ENCODE measurements around the gene PPA1.
"Not testable (repeated sequence)": the region's sequence is repeated elsewhere in the genome, so short reads cannot be mapped to it uniquely, and the experiment has no call there.

PPA1 gene

GRCh38 chr10:70234668-70235447, 1.6 kb upstream of the PPA1 start:
- no peaks in the 10 kb centered on the region for H3K9me3 Mint-ChIP-seq
- no peak overlapping the region for H3K4me3 Mint-ChIP-seq
- no peak for ATAC-seq
- no peaks in the 10 kb centered on the region for H3K27me3 Mint-ChIP-seq
- peaks cover 2% of the 10 kb centered on the region for H3K36me3 Mint-ChIP-seq
- H3K4me1 Mint-ChIP-seq, result peaks cover 7% of the 10 kb centered on the region
- H3K27ac Mint-ChIP-seq, result no peak overlapping the region

- peaks cover 7% of the 10 kb centered on the region for H3K4me1 Mint-ChIP-seq
- no peaks in the 10 kb centered on the region for H3K9me3 Mint-ChIP-seq
- no peak for ATAC-seq
- H3K27ac Mint-ChIP-seq, result peak overlapping the region; percentile 85
- peak overlapping the region; percentile 73 for H3K4me3 Mint-ChIP-seq
- H3K36me3 Mint-ChIP-seq, result peaks cover 9% of the 10 kb centered on the region
- H3K27me3 Mint-ChIP-seq, result no peaks in the 10 kb centered on the region
These were observed 691 bp upstream of the PPA1 start for GRCh38 chr10:70233939-70234300.

GRCh38 chr10:70232859-70233108, 445 bp downstream of the PPA1 start:
- no peak for ATAC-seq
- peak overlapping the region; percentile 73 for H3K4me3 Mint-ChIP-seq
- no peaks in the 10 kb centered on the region for H3K9me3 Mint-ChIP-seq
- H3K36me3 Mint-ChIP-seq, result peaks cover 9% of the 10 kb centered on the region
- H3K27me3 Mint-ChIP-seq, result no peaks in the 10 kb centered on the region
- peak overlapping the region; percentile 85 for H3K27ac Mint-ChIP-seq
- peaks cover 7% of the 10 kb centered on the region for H3K4me1 Mint-ChIP-seq

GRCh38 chr10:70232155-70232858, 922 bp downstream of the PPA1 start:
- ATAC-seq, result no peak
- H3K4me3 Mint-ChIP-seq, result peak overlapping the region; percentile 73
- peak overlapping the region; percentile 85 for H3K27ac Mint-ChIP-seq
- H3K4me1 Mint-ChIP-seq, result peaks cover 7% of the 10 kb centered on the region
- no peaks in the 10 kb centered on the region for H3K9me3 Mint-ChIP-seq
- no peaks in the 10 kb centered on the region for H3K27me3 Mint-ChIP-seq
- peaks cover 9% of the 10 kb centered on the region for H3K36me3 Mint-ChIP-seq

GRCh38 chr10:70228491-70228890, 4.7 kb downstream of the PPA1 start:
- H3K27ac Mint-ChIP-seq, result no peak overlapping the region
- peaks cover 19% of the 10 kb centered on the region for H3K36me3 Mint-ChIP-seq
- no peaks in the 10 kb centered on the region for H3K9me3 Mint-ChIP-seq
- ATAC-seq, result no peak
- peaks cover 15% of the 10 kb centered on the region for H3K4me1 Mint-ChIP-seq
- H3K4me3 Mint-ChIP-seq, result no peak overlapping the region
- H3K27me3 Mint-ChIP-seq, result no peaks in the 10 kb centered on the region

- Mint-ChIP-seq H3K4me3 (no peak overlapping the region), H3K27ac (no peak overlapping the region), H3K9me3 (no peaks in the 10 kb centered on the region), H3K27me3 (no peaks in the 10 kb centered on the region), H3K4me1 (peaks cover 19% of the 10 kb centered on the region), H3K36me3 (peaks cover 25% of the 10 kb centered on the region)
- ATAC-seq, result no peak
These were observed 5.5 kb downstream of the PPA1 start for GRCh38 chr10:70227548-70228320.

- Mint-ChIP-seq H3K27me3 (no peaks in the 10 kb centered on the region), H3K4me3 (no peak overlapping the region), H3K36me3 (peaks cover 23% of the 10 kb centered on the region), H3K4me1 (peaks cover 24% of the 10 kb centered on the region), H3K9me3 (no peaks in the 10 kb centered on the region), H3K27ac (no peak overlapping the region)
- ATAC-seq, result no peak
These were observed 9.5 kb downstream of the PPA1 start for GRCh38 chr10:70223728-70224127.

- not testable (repeated sequence) for H3K27me3 Mint-ChIP-seq, ATAC-seq, H3K9me3 Mint-ChIP-seq, H3K4me3 Mint-ChIP-seq
- Mint-ChIP-seq H3K27ac (peak overlapping the region; percentile 55), H3K4me1 (peaks cover 24% of the 10 kb centered on the region), H3K36me3 (peaks cover 30% of the 10 kb centered on the region)
These were observed 10.3 kb downstream of the PPA1 start for GRCh38 chr10:70222811-70223447.

GRCh38 chr10:70222340-70222794, 10.9 kb downstream of the PPA1 start:
- no peaks in the 10 kb centered on the region for H3K27me3 Mint-ChIP-seq
- H3K4me3 Mint-ChIP-seq, result no peak overlapping the region
- no peaks in the 10 kb centered on the region for H3K9me3 Mint-ChIP-seq
- peaks cover 30% of the 10 kb centered on the region for H3K36me3 Mint-ChIP-seq
- peaks cover 24% of the 10 kb centered on the region for H3K4me1 Mint-ChIP-seq
- H3K27ac Mint-ChIP-seq, result no peak overlapping the region
- ATAC-seq, result no peak

GRCh38 chr10:70221030-70221429, 12.2 kb downstream of the PPA1 start:
- Mint-ChIP-seq H3K4me3 (no peak overlapping the region), H3K27me3 (no peaks in the 10 kb centered on the region), H3K9me3 (no peaks in the 10 kb centered on the region), H3K36me3 (peaks cover 30% of the 10 kb centered on the region), H3K4me1 (peaks cover 21% of the 10 kb centered on the region), H3K27ac (peak overlapping the region; percentile 50)
- no peak for ATAC-seq

GRCh38 chr10:70212879-70213278, 20.4 kb downstream of the PPA1 start:
- Mint-ChIP-seq H3K4me1 (no peaks in the 10 kb centered on the region), H3K27ac (no peak overlapping the region), H3K9me3 (no peaks in the 10 kb centered on the region), H3K36me3 (peaks cover 42% of the 10 kb centered on the region), H3K27me3 (no peaks in the 10 kb centered on the region), H3K4me3 (no peak overlapping the region)
- no peak for ATAC-seq

- no peak overlapping the region for H3K4me3 Mint-ChIP-seq
- H3K36me3 Mint-ChIP-seq, result peaks cover 42% of the 10 kb centered on the region
- no peaks in the 10 kb centered on the region for H3K27me3 Mint-ChIP-seq
- H3K9me3 Mint-ChIP-seq, result no peaks in the 10 kb centered on the region
- H3K4me1 Mint-ChIP-seq, result no peaks in the 10 kb centered on the region
- H3K27ac Mint-ChIP-seq, result no peak overlapping the region
- ATAC-seq, result no peak
These were observed 21.0 kb downstream of the PPA1 start for GRCh38 chr10:70212277-70212676.

- H3K4me1 Mint-ChIP-seq, result no peaks in the 10 kb centered on the region
- H3K4me3 Mint-ChIP-seq, result no peak overlapping the region
- peaks cover 45% of the 10 kb centered on the region for H3K36me3 Mint-ChIP-seq
- no peak overlapping the region for H3K27ac Mint-ChIP-seq
- ATAC-seq, result no peak
- H3K9me3 Mint-ChIP-seq, result no peaks in the 10 kb centered on the region
- H3K27me3 Mint-ChIP-seq, result no peaks in the 10 kb centered on the region
These were observed 26.5 kb downstream of the PPA1 start for GRCh38 chr10:70206762-70207161.

- Mint-ChIP-seq H3K4me1 (no peaks in the 10 kb centered on the region), H3K9me3 (no peaks in the 10 kb centered on the region), H3K36me3 (peaks cover 44% of the 10 kb centered on the region), H3K27ac (no peak overlapping the region), H3K27me3 (no peaks in the 10 kb centered on the region), H3K4me3 (no peak overlapping the region)
- ATAC-seq, result no peak
These were observed 32.1 kb downstream of the PPA1 start for GRCh38 chr10:70201105-70201504.

GRCh38 chr10:70198696-70199466, 34.3 kb downstream of the PPA1 start:
- Mint-ChIP-seq H3K4me1 (no peaks in the 10 kb centered on the region), H3K27ac (no peak overlapping the region), H3K4me3 (no peak overlapping the region), H3K36me3 (peaks cover 33% of the 10 kb centered on the region), H3K9me3 (no peaks in the 10 kb centered on the region), H3K27me3 (no peaks in the 10 kb centered on the region)
- no peak for ATAC-seq
